T-helper 1 cell treated with Interleukin-12 subunit alpha and Interleukin-12 subunit beta and Interleukin-4 antibody, amounts not matched to agents 30 μg/mL and 1 μg/mL, for 36 hours (primary cell): ENCODE data around the gene TDRD12.
"Not testable (repeated sequence)": the region's sequence is repeated elsewhere in the genome, so short reads cannot be mapped to it uniquely, and the experiment has no call there.

ENCODE experiments used
- H3K27ac Mint-ChIP-seq: one replicate; pipeline ENCODE4 v1.8.0; 2021; ENCODE audit warnings: mild to moderate bottlenecking, mixed read lengths
- H3K27me3 Mint-ChIP-seq: one replicate; pipeline ENCODE4 v1.8.0; 2021; ENCODE audit warnings: low read depth, mixed read lengths
- H3K36me3 Mint-ChIP-seq: one replicate; pipeline ENCODE4 v1.8.0; 2021; ENCODE audit warnings: low read depth, mixed read lengths
- H3K4me1 Mint-ChIP-seq: one replicate; pipeline ENCODE4 v1.8.0; 2021; ENCODE audit warnings: low read depth, mixed read lengths
- H3K4me3 Mint-ChIP-seq: one replicate; pipeline ENCODE4 v1.8.0; 2021; ENCODE audit warnings: mild to moderate bottlenecking, moderate library complexity, mixed read lengths
- H3K9me3 Mint-ChIP-seq: one replicate; pipeline ENCODE4 v1.8.0; 2021; ENCODE audit warnings: mixed read lengths

Gene TDRD12

DNA sequence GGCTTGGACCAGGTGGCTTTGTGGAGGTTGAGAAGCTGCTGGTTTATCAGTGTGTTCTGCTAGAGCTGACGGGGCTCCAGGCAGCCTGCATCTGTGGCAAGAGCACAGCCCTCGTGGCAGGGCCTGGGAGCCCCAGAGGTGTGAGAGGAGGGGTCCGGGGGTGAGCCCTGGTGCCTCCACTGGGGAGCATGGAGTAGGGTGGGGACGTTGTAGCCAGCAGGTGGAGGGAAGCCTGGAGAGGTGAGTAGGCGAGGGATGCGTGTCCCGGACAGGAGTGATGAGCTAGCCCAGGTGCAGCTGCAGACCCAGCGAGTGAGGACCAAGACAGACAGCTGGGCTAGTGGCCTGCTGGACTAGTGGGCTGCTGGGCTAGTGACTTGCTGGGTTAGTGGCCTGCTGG is 99.0 kb downstream of the TDRD12 start:
- Mint-ChIP-seq H3K9me3 (no peaks in the 10 kb centered on the region), H3K4me1 (peaks cover 2% of the 10 kb centered on the region), H3K27me3 (peaks cover 17% of the 10 kb centered on the region), H3K27ac (no peak overlapping the region), H3K4me3 (no peak overlapping the region), H3K36me3 (no peaks in the 10 kb centered on the region)

DNA sequence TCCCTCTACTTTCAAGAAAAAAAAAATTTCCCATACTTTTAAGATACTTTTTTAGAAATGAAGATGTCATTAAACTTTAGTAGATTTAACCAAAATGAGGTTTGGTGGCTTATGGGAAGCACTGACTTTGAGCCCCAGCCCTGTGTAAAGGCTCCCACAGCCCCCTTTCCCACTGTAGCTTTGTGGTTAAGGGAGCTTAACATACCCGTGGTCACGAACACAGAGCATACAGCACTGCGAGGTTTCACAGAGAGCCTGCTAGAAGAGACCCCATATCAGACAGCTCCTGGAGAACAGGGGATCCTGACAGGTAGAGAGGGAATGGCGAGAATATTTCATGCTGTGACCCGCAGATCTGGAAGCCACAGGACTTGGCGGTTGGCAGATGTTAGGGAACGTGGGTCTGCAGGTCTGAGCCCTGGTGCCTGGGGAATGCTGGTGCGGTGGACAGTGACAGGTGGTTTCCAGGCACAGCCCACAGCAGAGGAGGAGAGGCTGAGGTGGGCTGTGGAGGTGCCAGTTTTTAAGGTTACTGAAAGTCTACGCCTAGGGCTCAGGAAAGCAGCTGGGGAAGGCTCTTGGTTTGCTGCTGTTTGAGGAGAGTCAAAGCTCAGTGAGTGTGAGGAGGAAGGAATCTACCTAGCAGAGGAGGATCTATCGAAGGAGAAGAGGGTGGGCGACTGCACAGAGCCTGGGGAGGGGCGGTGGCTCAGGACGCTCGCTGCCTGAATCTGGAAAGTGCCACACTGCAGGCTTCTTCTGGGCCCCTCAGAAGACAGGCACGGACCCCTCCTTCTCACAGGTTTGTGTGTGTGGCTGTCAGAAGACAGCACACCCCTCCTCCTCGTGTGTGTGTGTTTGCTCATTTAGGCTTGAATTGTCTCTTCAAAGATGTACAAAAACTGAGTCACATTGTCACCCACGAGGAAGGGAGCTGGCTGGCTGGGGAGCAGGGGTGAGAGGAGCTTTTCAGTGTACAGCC is 100.1 kb downstream of the TDRD12 start:
- H3K36me3 Mint-ChIP-seq = no peaks in the 10 kb centered on the region
- H3K4me1 Mint-ChIP-seq = peaks cover 2% of the 10 kb centered on the region
- peak overlapping the region; percentile 4 for H3K27ac Mint-ChIP-seq
- peaks cover 17% of the 10 kb centered on the region for H3K27me3 Mint-ChIP-seq
- H3K9me3 Mint-ChIP-seq = no peaks in the 10 kb centered on the region
- H3K4me3 Mint-ChIP-seq = no peak overlapping the region

DNA sequence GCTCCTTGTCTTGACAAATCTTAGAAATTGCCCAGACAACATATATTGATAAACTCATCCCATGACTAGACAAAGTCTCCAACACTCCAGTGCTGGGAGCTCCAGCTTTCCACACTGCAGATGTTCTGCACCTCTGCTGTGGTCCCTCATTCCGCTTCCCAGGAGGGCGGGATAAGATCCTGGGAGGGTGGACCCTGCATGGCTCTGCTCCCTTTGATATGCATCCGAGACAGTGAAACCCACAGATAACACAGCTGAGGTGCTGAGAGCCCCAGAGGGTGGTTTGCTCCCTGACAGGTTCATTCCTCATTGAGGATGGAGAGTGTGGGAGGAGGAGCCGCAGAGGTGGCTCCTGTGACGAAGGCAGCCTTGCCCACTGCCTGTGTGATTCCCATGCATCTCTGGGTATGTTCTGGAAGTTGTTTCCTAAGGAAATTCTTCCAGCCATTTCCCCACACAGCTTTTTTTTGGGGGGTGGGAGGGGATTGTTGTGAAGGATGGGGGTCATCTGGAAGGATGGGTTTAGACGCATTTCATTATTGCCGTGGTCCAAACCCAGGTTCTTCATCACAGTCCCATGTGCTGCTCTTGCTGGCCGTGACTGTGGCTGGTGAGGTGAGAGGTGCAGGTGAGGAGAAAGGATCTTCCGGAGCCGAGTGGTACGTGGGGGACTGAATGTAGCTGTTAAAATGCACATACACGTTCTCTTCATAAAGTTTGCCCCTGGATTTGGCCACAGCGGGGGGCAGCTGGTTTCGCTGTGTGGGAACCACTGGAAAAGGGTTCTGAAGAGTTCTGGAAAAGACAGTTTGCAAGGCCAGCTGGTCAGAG is 103.6 kb downstream of the TDRD12 start:
- H3K27me3 Mint-ChIP-seq = peaks cover 13% of the 10 kb centered on the region
- H3K9me3 Mint-ChIP-seq = no peaks in the 10 kb centered on the region
- peaks cover 2% of the 10 kb centered on the region for H3K4me1 Mint-ChIP-seq
- H3K27ac Mint-ChIP-seq = no peak overlapping the region
- H3K36me3 Mint-ChIP-seq = no peaks in the 10 kb centered on the region
- no peak overlapping the region for H3K4me3 Mint-ChIP-seq

DNA sequence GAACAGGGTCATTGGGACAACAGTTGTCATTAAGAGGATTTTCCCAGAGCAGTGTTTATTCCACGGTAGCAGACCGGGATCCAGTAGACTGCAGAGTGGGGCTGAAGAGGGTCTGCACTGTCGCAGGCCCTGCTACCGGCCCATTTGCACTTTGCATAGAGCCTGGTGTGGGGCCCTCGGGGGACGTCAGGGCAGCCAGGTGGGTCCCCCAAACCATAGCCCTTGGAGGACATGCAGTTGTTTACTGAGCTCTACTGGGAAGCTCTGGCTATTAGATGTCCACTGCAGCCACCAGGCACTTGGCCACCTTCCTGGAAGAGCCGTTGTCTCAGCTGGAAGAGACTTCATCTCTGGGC is 104.2 kb downstream of the TDRD12 start:
- Mint-ChIP-seq H3K4me3 (no peak overlapping the region), H3K9me3 (no peaks in the 10 kb centered on the region), H3K27ac (no peak overlapping the region), H3K27me3 (peaks cover 13% of the 10 kb centered on the region), H3K4me1 (peaks cover 2% of the 10 kb centered on the region), H3K36me3 (no peaks in the 10 kb centered on the region)

DNA sequence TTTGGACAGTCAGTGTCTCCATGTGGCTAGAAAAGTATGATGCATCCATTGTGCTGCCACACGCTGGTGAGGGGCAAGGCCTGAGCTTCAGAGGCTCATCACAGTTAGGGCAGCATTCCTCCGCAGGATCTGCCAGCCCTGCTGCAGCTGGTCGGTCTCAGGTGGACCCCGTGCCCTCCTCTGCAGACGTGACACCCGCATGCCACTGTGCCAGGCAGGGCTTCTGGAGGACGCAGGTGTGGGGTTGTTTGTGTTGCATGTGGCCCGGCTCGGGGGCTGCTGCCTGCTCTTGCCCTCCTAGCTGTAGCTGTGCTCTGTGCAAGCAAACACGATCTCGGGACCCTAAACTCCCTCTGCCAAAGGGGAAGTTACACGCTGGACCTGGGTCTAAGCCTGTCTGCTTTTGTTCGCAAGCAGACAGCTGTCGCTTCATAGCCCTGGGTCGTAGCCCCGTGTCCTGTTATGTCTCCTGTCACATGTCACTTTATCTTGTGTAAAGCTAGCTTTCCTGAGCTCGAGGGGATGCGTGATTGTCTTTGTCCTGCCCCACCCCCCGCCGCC is 104.7 kb downstream of the TDRD12 start:
- H3K27ac Mint-ChIP-seq = no peak overlapping the region
- peaks cover 2% of the 10 kb centered on the region for H3K4me1 Mint-ChIP-seq
- H3K36me3 Mint-ChIP-seq = no peaks in the 10 kb centered on the region
- peaks cover 13% of the 10 kb centered on the region for H3K27me3 Mint-ChIP-seq
- H3K4me3 Mint-ChIP-seq = no peak overlapping the region
- H3K9me3 Mint-ChIP-seq = no peaks in the 10 kb centered on the region

DNA sequence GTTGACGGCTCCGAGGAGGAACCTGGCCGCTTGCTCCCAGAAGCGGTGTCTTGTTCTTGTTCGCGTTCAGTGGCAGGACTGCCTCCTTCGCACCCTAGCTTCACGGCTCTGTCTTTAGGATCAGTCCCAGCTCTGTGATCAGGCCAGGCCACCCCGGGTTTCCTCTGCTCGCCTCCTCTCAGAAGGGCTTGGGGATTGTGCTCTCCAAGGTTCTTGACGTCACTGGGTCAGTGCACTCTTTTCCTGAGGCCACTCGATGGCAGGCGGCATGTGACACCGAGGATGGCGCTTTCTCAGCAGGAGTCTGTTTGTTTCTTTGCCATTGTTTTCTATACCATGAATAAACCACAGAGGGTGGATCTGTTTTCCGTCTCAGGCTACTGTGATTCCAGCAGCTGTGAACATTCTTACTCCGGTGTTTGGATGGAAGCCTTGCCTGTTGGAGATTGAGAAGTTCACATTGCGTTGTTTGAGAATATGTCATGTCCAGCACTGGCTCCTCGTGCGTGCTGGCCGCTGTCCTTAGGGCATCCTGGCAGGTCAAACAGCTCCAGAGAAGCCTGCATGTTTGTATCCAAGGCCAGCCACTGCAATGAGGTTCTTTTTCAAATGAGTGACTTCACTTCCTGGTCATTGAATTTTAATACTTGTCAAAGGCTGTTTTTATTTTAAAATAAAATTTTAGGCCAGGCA is 105.5 kb downstream of the TDRD12 start:
- H3K4me3 Mint-ChIP-seq = no peak overlapping the region
- H3K36me3 Mint-ChIP-seq = no peaks in the 10 kb centered on the region
- H3K4me1 Mint-ChIP-seq = no peaks in the 10 kb centered on the region
- H3K9me3 Mint-ChIP-seq = no peaks in the 10 kb centered on the region
- peaks cover 6% of the 10 kb centered on the region for H3K27me3 Mint-ChIP-seq
- no peak overlapping the region for H3K27ac Mint-ChIP-seq

DNA sequence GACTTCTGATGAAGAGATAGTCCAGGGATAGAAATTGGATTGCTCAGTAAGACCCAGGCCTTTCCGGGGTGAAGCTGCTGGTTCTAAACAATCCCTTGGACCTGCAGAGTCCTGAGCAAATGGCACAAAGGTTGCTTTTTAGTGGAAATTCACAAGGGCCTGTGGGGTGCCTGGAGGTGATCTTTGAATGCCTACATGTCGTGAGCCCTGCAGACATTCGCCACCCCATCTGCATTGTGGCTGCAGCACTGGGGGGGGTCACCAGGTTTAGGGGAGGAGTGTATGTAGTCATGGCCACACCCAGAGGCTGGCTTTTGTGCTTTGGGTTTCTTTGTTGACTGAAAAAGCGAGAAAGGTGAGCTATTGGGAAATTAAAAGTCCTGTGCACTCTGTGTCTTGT is 108.6 kb downstream of the TDRD12 start:
- H3K36me3 Mint-ChIP-seq = no peaks in the 10 kb centered on the region
- peaks cover 4% of the 10 kb centered on the region for H3K27me3 Mint-ChIP-seq
- no peak overlapping the region for H3K4me3 Mint-ChIP-seq
- no peaks in the 10 kb centered on the region for H3K4me1 Mint-ChIP-seq
- H3K9me3 Mint-ChIP-seq = no peaks in the 10 kb centered on the region
- H3K27ac Mint-ChIP-seq = no peak overlapping the region

DNA sequence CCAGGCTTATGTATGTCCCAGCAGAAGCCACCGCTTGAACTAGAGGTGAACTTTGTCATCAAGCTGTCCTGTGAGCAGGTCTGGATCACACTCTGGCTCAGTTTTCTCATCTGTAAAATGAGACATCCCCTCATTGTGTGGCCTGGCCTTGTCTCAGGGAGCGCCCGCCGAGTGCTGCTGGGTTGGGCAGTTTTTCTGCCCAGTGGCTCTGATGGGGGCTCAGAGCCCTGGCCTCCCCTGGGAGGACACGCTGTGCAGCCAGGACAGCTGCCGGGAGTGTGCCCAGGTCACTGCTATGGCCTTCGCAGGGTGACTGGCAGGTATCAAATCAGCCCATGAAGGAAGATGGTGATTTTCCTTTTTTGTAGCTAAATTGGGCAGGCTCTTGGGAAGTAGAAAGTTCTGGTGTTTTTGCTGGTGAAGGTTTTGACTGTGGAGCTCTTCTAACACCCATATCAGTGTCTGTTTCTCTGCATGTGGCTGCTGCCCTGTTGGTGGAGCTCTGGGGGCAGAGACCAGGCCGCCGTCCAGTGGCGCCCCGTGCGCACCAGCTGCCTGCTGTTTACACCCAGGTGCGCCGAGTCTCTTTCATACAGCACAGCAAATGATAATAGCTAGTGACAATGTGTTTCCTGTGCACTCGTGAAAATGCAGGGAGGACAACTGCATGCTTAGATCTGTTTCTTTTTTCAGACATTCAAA is 109.2 kb downstream of the TDRD12 start:
- no peak overlapping the region for H3K27ac Mint-ChIP-seq
- no peaks in the 10 kb centered on the region for H3K36me3 Mint-ChIP-seq
- no peak overlapping the region for H3K4me3 Mint-ChIP-seq
- H3K4me1 Mint-ChIP-seq = no peaks in the 10 kb centered on the region
- H3K9me3 Mint-ChIP-seq = no peaks in the 10 kb centered on the region
- peaks cover 4% of the 10 kb centered on the region for H3K27me3 Mint-ChIP-seq

DNA sequence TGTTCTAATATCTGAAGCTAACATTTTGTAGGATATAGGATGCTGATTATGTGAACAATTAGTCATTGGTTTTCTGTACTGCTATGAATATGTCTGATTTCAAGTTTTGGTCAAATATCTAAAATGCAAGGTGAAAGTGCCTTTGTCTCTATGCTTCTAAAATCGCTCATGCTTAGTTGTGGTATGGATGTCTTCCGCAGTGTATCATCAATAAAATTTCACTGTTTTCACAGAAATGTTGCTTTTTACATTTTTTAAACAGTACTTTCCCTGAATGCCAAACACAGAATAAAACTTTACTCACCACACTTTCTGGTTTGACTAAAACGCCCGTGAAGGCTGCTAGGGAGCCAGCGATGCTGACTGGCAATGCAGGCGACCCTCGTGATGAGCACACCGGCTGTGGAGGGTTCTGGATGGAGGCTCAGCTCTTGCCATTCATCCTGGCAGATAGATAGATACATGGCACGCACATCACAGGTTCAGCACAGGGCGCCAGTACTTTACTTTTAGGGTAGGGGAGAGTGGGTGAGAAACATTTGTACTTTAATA is 109.9 kb downstream of the TDRD12 start:
- Mint-ChIP-seq H3K27ac (no peak overlapping the region), H3K27me3 (peaks cover 4% of the 10 kb centered on the region), H3K36me3 (no peaks in the 10 kb centered on the region), H3K4me1 (no peaks in the 10 kb centered on the region), H3K4me3 (no peak overlapping the region), H3K9me3 (no peaks in the 10 kb centered on the region)

DNA sequence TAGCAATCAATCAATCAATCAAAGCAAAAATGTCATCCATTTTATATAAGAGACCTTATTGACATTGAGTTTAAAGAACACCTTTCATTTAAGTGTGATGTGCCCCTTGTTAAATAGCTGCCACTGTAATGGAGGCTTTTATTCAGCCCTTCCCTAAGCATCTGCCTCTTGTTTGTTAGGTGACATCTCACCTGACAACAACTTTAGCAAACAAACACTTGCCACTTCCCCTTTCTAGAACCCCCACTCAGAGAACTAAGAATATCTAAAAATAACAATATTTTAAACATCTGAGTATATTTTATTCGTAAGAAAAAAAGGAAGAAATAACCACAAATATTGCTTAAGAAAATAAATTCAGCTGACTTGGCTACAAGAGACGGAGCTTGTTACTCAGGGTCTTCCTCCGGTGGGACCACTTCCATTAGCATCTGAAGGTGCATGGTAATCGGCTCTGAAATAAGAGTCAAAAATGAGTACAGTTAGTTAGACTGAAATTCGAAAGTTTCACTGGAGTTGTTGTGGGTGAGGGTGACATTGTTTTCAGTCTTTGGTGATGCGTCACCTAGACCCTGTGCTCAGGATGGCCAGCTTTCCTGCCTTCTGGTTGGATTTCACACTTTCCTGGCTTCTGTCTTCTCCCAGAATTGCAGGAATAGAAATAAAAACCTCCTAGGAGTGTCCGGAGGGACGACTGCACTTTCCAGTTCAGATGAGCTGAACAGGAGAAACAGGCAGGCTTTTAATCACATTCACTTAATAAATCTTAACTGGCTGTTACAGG is 110.9 kb downstream of the TDRD12 start:
- Mint-ChIP-seq H3K27me3 (peaks cover 4% of the 10 kb centered on the region), H3K4me1 (no peaks in the 10 kb centered on the region), H3K4me3 (no peak overlapping the region), H3K36me3 (no peaks in the 10 kb centered on the region), H3K9me3 (no peaks in the 10 kb centered on the region), H3K27ac (no peak overlapping the region)

DNA sequence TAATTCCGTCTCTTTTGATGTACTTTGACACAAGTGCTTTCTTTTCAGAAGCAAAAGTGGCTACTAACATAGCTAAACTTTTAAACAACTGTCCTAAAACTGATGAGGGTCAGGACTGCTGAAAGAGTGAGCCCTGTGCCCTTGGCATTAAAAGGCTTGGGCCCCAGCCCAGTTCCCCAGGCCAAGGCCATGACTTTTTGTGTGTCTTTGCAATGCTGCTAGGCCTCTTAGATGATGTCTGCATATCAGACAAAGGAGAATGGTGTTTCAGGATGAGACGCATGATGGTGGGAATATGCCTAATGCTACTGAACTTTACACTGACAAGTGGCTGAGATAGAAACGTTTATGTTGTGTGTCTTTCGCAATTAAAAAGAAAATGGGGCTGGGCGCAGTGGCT is 112.0 kb downstream of the TDRD12 start:
- Mint-ChIP-seq H3K27me3 (peaks cover 4% of the 10 kb centered on the region), H3K9me3 (no peaks in the 10 kb centered on the region), H3K4me3 (no peak overlapping the region), H3K36me3 (no peaks in the 10 kb centered on the region), H3K27ac (no peak overlapping the region), H3K4me1 (no peaks in the 10 kb centered on the region)

DNA sequence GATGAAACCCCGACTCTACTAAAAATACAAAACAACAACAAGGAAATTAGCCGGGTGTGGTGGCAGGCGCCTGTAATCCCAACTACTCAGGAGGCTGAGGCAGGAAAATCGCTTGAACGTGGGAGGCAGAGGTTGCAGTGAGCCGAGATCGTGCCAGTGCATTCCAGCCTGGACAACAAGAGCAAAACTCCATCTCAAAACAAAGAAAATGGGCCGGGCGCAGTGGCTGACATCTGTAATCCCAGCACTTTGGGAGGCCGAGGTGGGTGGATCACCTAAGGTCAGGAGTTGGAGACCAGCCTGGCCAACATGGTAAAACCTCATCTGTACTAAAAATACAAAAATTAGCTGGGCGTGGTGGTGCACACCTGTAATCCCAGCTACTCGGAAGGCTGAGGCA is 112.5 kb downstream of the TDRD12 start:
- H3K36me3 Mint-ChIP-seq, H3K9me3 Mint-ChIP-seq, H3K4me3 Mint-ChIP-seq, H3K4me1 Mint-ChIP-seq, H3K27me3 Mint-ChIP-seq, H3K27ac Mint-ChIP-seq: not testable (repeated sequence)

DNA sequence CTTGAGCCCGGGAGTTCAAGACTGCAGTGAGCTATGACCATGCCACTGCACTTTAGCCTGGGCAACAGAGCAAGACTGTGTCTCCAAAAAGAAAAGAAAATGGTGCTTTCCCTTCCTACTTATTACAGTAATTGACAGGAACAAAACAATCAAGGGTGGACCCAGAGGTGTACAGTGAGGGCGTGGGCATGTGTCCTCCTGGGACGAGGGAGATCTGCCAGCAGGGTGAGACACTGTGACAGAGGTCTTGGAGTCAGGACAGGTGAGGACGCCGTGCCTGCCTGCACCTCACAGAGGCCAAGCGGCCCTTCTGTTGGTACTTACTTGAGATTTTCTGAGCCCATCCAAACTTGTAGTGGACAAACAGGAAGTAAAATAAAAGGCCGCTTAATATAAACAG is 113.3 kb downstream of the TDRD12 start:
- H3K36me3 Mint-ChIP-seq, H3K27me3 Mint-ChIP-seq, H3K27ac Mint-ChIP-seq, H3K9me3 Mint-ChIP-seq, H3K4me1 Mint-ChIP-seq, H3K4me3 Mint-ChIP-seq: not testable (repeated sequence)
